Activated T-cell treated with anti-CD3 and anti-CD28 coated beads for 1 hour (primary cell): ENCODE data around the gene RARB.

Experiments used
- DNase-seq: peaks from one replicate; pipeline ENCODE4 v3.0.0-alpha.2; 2020; ENCODE audit warnings: low read depth

Gene RARB

GRCh38 chr3:25427942-25428788 lies at the start of gene RARB:
Gene RARB (plus strand): TSS chr3:25428263. CDS start chr3:25428732, 469 bp downstream.
- no peak for DNase-seq

DNA sequence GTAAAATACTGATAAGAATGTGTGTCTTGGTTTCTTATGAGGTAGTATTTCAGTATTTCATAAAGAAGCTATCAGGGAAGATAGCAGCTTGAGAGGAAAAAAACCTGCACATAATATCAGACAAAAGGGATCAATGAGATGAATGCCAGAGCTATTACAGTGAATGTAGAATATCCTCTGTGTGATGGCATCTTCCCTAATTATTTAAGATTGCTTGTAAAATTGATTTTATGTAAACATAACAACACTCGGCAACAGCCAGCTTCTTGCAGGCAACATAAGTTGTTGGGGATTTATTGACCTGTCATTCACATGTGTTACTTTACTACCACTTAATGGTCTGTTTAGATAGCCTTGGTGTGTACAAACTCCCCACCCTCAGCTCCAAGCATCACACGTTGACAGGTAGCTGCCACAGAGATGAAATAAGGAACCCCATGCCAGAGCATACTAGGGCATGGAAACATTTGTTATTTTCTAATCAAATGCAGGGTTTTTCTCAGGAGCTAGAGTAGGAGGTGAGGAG lies 49.2 kb upstream of the RARB start:
- DNase-seq = no peak

GRCh38 chr3:25380222-25380739 lies 47.8 kb upstream of the RARB start:
- DNase-seq = no peak

GRCh38 chr3:25381083-25381482 lies 47.0 kb upstream of the RARB start:
- no peak for DNase-seq

DNA sequence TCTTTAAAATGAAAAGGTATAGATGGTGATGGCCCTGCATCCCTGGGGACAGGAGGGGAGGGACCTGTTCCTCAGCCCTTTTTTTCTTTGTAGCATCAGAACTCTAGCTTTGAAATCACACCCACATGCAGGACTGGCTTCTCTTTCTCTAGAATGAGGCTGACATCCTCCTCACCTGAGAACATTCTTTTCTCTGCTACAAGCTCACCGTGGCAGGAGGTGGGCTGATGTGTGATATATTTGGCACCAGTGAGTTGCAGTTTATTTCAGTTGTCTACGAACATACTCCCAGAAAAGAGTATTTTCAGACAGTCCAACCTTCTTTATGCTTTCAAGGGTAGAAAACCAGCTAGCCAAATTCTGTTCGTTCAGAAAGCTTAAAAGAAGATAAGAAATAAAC lies 43.6 kb upstream of the RARB start:
- DNase-seq = no peak

- no peak for DNase-seq
These were observed 42.1 kb upstream of the RARB start for GRCh38 chr3:25385807-25386460.

DNA sequence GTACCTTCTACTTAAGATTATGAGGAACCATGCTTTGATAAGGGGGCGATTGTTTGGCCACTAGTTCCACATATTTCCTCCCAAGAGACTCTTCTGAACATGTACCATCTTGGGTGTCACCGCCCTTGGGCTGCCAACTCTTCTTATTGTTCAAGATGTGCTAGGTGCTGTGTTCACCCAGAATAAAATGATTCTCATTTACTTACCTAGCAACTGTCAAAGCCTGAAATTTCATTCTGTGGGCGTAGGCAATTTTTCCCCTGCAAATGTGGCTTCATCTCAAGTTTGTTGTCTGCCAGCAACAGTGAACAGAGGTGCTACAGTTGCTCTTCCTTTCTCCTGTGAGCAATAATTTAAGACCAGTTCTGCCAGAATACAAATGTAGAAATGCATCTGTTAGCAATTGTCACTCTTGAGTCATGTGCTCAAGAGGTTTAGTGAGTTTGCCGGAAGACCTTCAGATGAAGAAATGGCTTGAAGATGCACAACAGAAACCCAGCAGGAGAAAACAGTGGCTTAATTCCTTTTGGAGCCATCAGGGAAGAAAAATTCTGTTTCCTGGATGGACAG lies 41.3 kb upstream of the RARB start:
- no peak for DNase-seq

DNA sequence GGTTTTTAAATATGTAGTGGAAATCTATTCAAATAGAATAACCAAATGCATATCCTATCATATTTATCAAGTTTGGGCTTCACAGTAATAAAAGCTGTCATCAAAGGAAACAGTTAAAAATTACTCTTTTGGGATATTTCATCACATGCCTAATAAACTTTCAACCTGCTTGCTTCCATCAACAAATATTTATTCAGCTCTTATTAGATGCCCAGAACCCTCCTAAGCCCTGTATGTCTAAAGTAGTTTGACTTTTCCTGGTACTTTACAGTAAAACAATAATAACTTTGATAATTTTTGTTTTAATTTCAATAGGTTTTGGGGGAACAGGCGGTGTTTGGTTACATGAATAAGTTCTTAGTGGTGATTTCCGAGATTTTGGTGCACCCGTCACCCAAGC lies 37.5 kb upstream of the RARB start:
- no peak for DNase-seq

DNA sequence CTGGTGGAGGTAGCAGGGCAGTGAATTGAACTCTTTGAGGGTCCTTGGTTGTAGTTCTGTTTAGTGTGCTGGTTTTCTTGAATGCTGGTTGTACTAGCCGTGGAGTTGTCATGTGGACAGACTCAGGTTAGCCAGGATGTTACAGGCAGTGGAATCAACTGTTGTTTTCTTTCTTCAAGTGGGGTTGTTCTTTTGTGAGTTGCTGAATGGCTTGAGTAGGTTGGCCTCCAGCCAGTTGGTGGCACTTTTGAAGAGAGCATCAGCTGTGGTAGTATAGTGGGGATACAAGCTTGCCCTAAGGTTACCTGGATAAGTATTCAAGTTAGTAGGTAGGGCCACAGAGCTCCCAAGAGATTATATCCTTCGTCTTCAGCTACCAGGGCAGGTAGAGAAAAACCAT lies 31.8 kb upstream of the RARB start:
- no peak for DNase-seq

DNA sequence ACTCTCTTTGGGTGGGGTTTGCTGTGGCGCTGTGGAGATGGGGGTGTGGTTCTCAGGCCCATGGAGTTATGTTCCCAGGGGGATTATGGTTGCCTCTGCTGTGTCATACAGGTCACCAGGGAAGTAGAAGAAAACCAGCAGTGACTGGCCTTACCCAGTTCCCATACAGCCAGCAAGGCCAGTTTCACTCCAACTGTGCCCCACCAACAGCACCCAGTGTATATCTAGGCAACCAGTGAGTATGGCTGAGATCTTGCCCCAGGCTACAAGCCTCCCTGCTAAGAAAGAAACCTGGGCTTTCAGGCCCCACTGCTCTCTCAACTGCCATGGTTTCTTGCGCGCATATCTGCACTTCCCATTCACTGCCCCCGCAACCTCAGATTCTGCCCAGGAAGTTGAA lies 31.4 kb upstream of the RARB start:
- no peak for DNase-seq

GRCh38 chr3:25397150-25397549 lies 30.9 kb upstream of the RARB start:
- DNase-seq = no peak

DNA sequence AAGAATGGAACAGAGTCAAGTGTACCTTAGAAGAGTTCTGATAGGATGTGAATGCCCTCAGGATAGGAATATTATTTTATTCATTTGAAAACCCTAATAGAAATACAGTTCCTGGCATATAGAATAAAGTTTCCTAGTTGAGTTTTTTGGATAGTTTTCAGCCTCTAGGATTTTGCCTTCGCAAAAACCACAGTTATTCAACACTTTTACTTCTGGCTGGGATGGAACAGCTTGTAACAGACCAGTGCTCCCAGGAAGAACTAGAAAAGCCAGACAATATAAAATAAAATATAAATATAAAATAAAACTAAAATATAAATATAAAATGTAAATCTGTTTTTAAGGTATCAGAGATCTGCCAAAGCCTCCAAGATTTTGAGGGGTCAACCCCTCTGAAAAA lies 27.5 kb upstream of the RARB start:
- no peak for DNase-seq

DNA sequence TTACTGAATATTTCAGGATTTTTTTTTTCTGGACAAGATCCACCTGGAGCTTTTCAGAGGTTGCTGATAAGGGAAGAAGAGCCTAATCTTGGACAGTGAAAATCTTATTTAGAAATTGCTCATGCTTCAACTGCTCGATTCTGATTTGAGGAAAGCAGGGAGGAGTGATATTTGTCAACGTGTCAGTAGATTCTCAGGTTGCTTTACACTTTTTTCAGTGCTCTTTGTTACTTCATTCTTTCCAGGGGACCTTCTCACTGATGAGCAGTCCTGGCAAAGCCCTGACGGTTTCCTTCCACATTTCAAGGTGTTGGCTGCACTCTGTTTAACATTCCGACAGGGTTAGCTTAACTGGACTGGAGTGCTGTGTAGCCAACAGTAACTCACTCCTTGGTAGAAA lies 24.1 kb upstream of the RARB start:
- no peak for DNase-seq

DNA sequence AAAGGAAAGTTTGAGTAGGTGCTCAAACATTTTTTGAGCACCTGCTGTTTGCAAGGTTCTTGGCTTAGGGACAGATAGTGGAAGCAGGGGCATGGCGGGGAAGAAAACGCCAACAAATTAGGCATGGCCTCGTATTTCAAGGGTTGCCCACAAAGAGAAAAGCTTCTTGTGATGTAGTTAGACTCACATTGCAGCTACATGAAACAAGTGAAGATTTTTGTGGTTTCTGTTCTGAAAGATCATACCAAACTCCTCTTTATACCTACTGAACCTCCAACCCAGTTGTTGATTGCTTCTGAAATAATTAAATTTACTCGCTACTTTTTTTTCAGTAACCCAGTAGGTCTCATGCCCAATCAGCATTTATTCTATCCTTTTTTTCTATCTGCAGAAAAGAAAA lies 23.5 kb upstream of the RARB start:
- no peak for DNase-seq

- DNase-seq = no peak
These were observed 22.7 kb upstream of the RARB start for GRCh38 chr3:25405335-25405734.

GRCh38 chr3:25410703-25411102 lies 17.4 kb upstream of the RARB start:
- DNase-seq = no peak

- no peak for DNase-seq
These were observed 15.8 kb upstream of the RARB start for GRCh38 chr3:25412269-25412668.

DNA sequence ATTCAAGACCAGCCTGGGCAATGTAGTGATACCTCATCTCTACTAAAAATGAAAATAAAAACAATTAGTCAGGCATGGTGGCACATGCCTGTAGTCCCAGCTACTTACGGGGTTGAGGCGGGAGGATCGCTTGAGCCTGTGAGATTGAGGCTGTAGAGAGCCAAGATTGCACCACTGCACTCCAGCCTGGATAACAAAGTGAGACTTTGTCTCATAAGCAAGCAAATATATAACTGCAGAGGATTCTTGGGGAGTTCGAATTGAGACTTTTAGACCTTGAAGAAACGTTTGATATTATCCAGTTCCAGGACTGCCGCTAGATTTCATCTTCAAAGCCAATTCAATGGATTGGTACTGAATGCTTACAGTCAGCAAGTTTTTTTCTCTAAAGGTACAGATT lies 11.9 kb upstream of the RARB start:
- DNase-seq = no peak

GRCh38 chr3:25418596-25418995 lies 9.5 kb upstream of the RARB start:
- no peak for DNase-seq

- DNase-seq = no peak
These were observed 8.8 kb upstream of the RARB start for GRCh38 chr3:25419251-25419650.

DNA sequence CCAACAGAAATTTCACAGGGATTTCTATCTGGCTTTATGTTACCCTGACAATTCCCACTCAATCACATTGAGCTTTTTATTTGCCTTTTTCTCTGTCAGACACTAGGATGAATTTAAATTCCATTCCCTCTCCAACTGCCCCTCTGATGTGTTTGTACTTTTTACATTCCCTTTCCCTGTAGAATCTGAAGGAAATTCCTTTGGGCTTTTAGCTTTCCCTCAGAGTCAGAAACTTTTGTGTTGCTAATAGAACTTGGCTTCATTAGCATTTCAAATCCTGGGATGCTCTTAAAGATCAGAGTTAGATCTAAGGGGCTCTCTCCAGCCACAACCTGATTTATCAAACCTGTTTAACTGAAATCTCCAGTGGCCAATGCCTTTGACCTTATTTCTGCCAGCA lies 7.9 kb upstream of the RARB start:
- DNase-seq = no peak

DNA sequence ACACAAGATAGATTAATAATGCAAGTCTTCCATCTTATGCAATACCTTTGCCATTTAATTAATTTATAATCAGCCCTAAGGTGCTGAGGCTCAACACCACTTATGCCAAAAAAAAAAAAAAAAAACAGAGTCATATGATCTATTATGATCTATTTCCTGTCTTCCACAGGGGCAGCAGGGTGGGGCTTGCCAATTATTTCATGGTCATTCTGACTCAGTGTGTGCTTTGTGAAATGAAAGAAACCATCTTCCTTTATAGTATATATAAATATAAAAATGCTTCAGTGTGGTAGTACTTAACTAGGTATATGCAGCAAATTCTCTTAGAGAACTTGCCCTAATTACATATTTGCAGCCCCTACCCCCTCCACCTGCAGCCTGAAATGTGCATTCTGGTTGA lies 7.2 kb upstream of the RARB start:
- no peak for DNase-seq

DNA sequence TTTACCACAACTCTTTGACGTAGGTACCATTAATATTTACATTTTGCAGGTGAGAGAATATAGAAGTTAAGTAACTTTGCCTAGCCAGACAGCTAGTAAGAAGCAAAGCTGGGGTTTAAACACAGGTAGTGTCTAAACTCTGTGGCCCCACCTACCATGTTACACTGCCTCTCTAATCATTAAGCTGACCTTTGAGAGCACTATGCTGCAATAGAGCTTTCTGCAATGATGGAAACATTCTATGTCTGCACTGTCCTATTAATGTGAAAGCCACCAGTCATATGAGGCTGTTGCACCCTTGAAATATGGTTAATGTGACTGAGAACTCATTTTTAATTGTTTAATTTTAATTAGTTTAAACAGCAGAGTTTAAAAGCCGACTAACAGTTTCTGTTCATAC lies 6.3 kb upstream of the RARB start:
- DNase-seq = no peak
